Testis (tissue), 3 donors: Measurements from ENCODE around the gene TNFSF4. TPM values are rescaled to one million over a fixed set of nuclear protein-coding genes. Genes with fewer than 3 reads are reported as not detected.

Source experiments
- DNase-seq: peaks from one replicate; pipeline ENCODE4 v3.0.0-alpha.2; 2019
- H3K27ac ChIP-seq, 2 donors: fragments of 200-600 bp; sonication (generic); one replicate each; pipeline ENCODE4 v1.5.1; 2019
- H3K27me3 ChIP-seq: fragments of 200-600 bp; sonication (generic); one replicate; pipeline ENCODE4 v1.5.1; 2019
- H3K36me3 ChIP-seq: fragments of 200-600 bp; sonication (generic); one replicate; pipeline ENCODE4 v1.5.1; 2017; ENCODE audit warnings: low read depth; ENCODE audit errors: missing control alignments
- H3K4me1 ChIP-seq: fragments of 200-600 bp; sonication (generic); one replicate; pipeline ENCODE4 v1.5.1; 2019
- H3K4me3 ChIP-seq, 2 donors: fragments of 200-600 bp; sonication (generic); one replicate each; pipeline ENCODE4 v1.5.1; 2017 to 2019
- H3K9me3 ChIP-seq: fragments of 200-600 bp; sonication (generic); one replicate; pipeline ENCODE4 v1.5.1; 2017
- CTCF ChIP-seq, 3 experiments: fragments of 450-650 bp in 2 of 3; fragments of 200-600 bp in 1 of 3; sonication (generic) in 1 of 3; IDR thresholded peaks; one replicate each; pipeline ENCODE4 v1.5.1; 2016 to 2019; ENCODE audit warnings: antibody characterized with exemption in 3 of 3, mild to moderate bottlenecking in 2 of 3, moderate library complexity in 1 of 3
- POLR2A ChIP-seq: fragments of 450-650 bp; IDR thresholded peaks from one replicate; pipeline ENCODE4 v1.6.1; 2017; ENCODE audit warnings: antibody characterized with exemption, mild to moderate bottlenecking, moderate library complexity
- WGBS, 2 donors: methylation state at CpG; one replicate each; pipeline ENCODE4 v1.1.5; 2018; 5-methylcytosine and 5-hydroxymethylcytosine counted together
- intact Hi-C: fragments of 100-400 bp; cut with DNase I; formaldehyde crosslinking; loops from one replicate; pipeline ENCODE4 v1.15.1; 2023; ENCODE audit warnings: low total_unique reads
- polyA plus RNA-seq: library from polyadenylated mRNA; stranded (reverse); fragments of 350-450 nt; fragmentation: Illumina TruSeq; extraction: RNeasy Lipid Tissue Mini Kit (QIAGEN cat#74804); gene quantifications from one replicate; pipeline ENCODE4 v1.2.3, GENCODE V29; 2014; ENCODE audit warnings: low read depth, low replicate concordance; ENCODE audit not compliant: insufficient read depth
- total RNA-seq, 2 donors: library from RNA; depleted of rRNA; stranded (reverse); fragments of >200 nt; gene quantifications; one replicate each; pipeline ENCODE4 v1.2.3, GENCODE V29; 2016

TNFSF4 gene
- total and polyA plus RNA-seq, 3 donors from 2014 or later = 11.2 to 17.6 (median 11.5) TPM

GRCh38 chr1:173171152-173171551 lies 36.0 kb downstream of the TNFSF4 start:
- 85 to 92% methylated on average over 2 of the region's 2 CpGs for WGBS, 2 donors
- Histone ChIP-seq H3K4me1 (no peaks in the 10 kb centered on the region), H3K9me3 (no peaks in the 10 kb centered on the region), H3K27me3 (no peaks in the 10 kb centered on the region), H3K36me3 (no peaks in the 10 kb centered on the region), H3K27ac (no peak overlapping the region), H3K4me3 (no peak overlapping the region)
- TF ChIP-seq POLR2A = no peak
- TF ChIP-seq CTCF (IDR thresholded peaks at IDR 0.05) = no peak
- intact Hi-C loops = no loop called here
- DNase-seq = no peak

GRCh38 chr1:173168941-173169340 lies 38.2 kb downstream of the TNFSF4 start:
- TF ChIP-seq CTCF (IDR thresholded peaks at IDR 0.05) (no peak), POLR2A (no peak)
- H3K27ac ChIP-seq = no peak overlapping the region
- no peak overlapping the region for H3K4me3 ChIP-seq
- no peaks in the 10 kb centered on the region for H3K27me3 ChIP-seq
- DNase-seq = no peak
- intact Hi-C loops = no loop called here
- H3K4me1 ChIP-seq = no peaks in the 10 kb centered on the region
- 89 to 96% methylated on average over 2 of the region's 2 CpGs for WGBS, 2 donors
- no peaks in the 10 kb centered on the region for H3K9me3 ChIP-seq
- no peaks in the 10 kb centered on the region for H3K36me3 ChIP-seq

GRCh38 chr1:173164686-173165085 lies 42.4 kb downstream of the TNFSF4 start:
- TF ChIP-seq CTCF (IDR thresholded peaks at IDR 0.05) (no peak), POLR2A (no peak)
- Histone ChIP-seq H3K9me3 (no peaks in the 10 kb centered on the region), H3K4me3 (no peak overlapping the region), H3K36me3 (no peaks in the 10 kb centered on the region), H3K27me3 (no peaks in the 10 kb centered on the region), H3K27ac (no peak overlapping the region), H3K4me1 (no peaks in the 10 kb centered on the region)
- DNase-seq = no peak
- 70 to 74% methylated on average over 7 of the region's 7 CpGs for WGBS, 2 donors
- intact Hi-C loops = no loop called here

DNA sequence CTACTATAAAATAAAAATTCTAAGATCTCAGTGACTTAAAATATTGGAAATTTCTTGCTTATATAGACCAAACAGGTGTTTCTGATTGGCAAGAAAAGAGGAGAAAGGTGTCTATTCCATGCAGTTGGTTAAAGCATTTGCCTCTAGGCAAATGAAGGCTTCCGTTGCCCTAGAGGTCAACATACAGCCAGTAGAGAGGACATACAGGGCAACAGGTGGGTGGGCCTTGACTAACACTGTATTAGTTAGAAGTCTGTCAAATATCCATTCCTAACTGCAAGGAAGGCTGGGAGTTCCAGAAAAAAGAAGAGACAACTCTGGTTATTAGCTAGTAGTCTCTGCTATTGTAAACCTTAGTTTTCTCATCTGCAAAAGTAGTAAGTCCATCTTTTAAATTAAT lies 43.0 kb downstream of the TNFSF4 start:
- intact Hi-C loops = no loop called here
- H3K27ac ChIP-seq = no peak overlapping the region
- no peaks in the 10 kb centered on the region for H3K27me3 ChIP-seq
- H3K9me3 ChIP-seq = no peaks in the 10 kb centered on the region
- 95 to 97% methylated on average over 1 of the region's 1 CpG for WGBS, 2 donors
- no peak overlapping the region for H3K4me3 ChIP-seq
- H3K4me1 ChIP-seq = no peaks in the 10 kb centered on the region
- DNase-seq = no peak
- H3K36me3 ChIP-seq = no peaks in the 10 kb centered on the region
- TF ChIP-seq CTCF (IDR thresholded peaks at IDR 0.05) (no peak), POLR2A (no peak)

- 91 to 94% methylated on average over 2 of the region's 2 CpGs for WGBS, 2 donors
- H3K27me3 ChIP-seq = no peaks in the 10 kb centered on the region
- intact Hi-C loops = no loop called here
These were observed 43.9 kb downstream of the TNFSF4 start for GRCh38 chr1:173163222-173163621.

More at GRCh38 chr1:173163222-173163621, 43.9 kb downstream of the TNFSF4 start:
- H3K36me3 ChIP-seq = no peaks in the 10 kb centered on the region
- no peak for TF ChIP-seq POLR2A
- no peak for TF ChIP-seq CTCF (IDR thresholded peaks at IDR 0.05)
- H3K27ac ChIP-seq = no peak overlapping the region
- no peak overlapping the region for H3K4me3 ChIP-seq
- no peak for DNase-seq
- no peaks in the 10 kb centered on the region for H3K9me3 ChIP-seq
- H3K4me1 ChIP-seq = no peaks in the 10 kb centered on the region
